Skeletal muscle satellite cell (primary cell): Measurements from ENCODE around the gene NTSR2.

ENCODE experiments used
- H3K27me3 ChIP-seq: 2 replicates; pipeline ENCODE4 v1.7.0; 2013; ENCODE audit warnings: low read length; ENCODE audit not compliant: control insufficient read depth, insufficient read depth
- H3K36me3 ChIP-seq: 2 replicates; pipeline ENCODE4 v1.7.0; 2013; ENCODE audit warnings: mild to moderate bottlenecking, control low read depth, low read length; ENCODE audit not compliant: insufficient read depth
- H3K4me1 ChIP-seq: 2 replicates; pipeline ENCODE4 v1.7.0; 2013; ENCODE audit warnings: low read length; ENCODE audit not compliant: control insufficient read depth, insufficient read depth
- H3K4me2 ChIP-seq: 2 replicates; pipeline ENCODE4 v1.7.0; 2013; ENCODE audit warnings: mild to moderate bottlenecking, low read length
- H3K4me3 ChIP-seq: 2 replicates; pipeline ENCODE4 v1.7.0; 2013; ENCODE audit warnings: low read length
- H3K9ac ChIP-seq: 2 replicates; pipeline ENCODE4 v1.7.0; 2013; ENCODE audit warnings: mild to moderate bottlenecking, low read depth, low read length, moderate library complexity
- H3K9me3 ChIP-seq: replicated peaks from 2 replicates; pipeline ENCODE4 v1.7.0; 2013; ENCODE audit warnings: mild to moderate bottlenecking, control low read depth, low read length

Gene NTSR2

DNA sequence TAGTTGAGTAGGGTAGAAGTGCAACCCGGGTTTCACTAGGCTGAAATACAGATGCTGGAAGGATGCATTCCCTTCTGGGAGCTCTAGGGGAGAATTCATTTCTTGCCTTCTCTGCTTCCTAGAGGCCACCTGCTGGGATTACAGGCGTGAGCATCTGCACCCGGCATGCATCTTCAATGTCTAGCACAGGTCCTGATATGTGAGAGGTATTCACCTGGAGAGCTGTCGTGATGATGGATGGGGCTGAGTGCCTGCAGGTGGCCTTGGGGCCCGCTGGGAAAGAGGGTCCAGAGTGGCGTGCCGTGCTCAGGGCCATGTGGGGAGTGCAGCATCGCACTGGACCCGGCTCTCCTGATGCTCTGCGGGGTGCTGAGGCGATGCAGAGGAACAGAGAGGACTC is 6.6 kb upstream of the NTSR2 start:
- Histone ChIP-seq H3K9me3 (no peaks in the 10 kb centered on the region), H3K4me2 (no peak overlapping the region), H3K27me3 (peaks cover 71% of the 10 kb centered on the region), H3K4me1 (peaks cover 9% of the 10 kb centered on the region), H3K9ac (no peak overlapping the region), H3K36me3 (no peaks in the 10 kb centered on the region), H3K4me3 (no peak overlapping the region)

DNA sequence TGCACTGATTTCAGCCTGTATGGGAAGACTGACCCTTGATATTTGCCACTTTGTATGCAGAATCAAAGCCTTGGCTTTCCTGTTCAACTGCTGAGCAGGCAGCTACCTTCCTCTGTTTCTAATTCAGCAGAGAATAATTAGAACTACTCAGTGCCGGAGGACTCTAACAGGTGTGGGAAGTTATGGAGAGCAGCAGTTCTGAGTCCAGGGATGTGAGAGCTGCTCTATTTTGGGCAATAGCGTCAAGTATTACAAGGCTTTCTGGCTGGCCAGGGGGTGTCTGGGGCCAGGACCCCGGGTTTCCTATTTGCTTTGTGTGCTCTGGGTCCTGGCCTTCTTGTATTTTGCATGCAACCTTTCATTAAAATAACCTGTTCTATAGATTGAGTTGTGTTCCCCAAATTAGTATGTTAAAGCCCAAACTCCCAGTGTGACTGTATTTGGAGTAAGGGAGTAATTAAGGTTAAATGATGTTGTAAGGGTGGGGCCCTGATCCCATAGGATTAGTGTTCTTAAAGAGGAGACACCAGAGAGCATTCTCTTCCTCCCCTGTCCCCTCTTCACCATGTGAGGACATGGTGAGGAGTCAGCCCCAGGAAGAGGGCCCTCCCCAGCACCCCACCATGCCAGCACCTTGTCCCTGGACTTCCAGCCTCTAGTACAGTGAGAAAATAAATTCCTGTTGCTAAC is 5.6 kb upstream of the NTSR2 start:
- Histone ChIP-seq H3K4me2 (no peak overlapping the region), H3K4me3 (no peak overlapping the region), H3K9ac (no peak overlapping the region), H3K36me3 (no peaks in the 10 kb centered on the region), H3K4me1 (peaks cover 6% of the 10 kb centered on the region), H3K27me3 (peaks cover 78% of the 10 kb centered on the region), H3K9me3 (no peaks in the 10 kb centered on the region)

GRCh38 chr2:11674983-11675382 is 5.0 kb upstream of the NTSR2 start:
- peaks cover 2% of the 10 kb centered on the region for H3K4me1 ChIP-seq
- no peaks in the 10 kb centered on the region for H3K9me3 ChIP-seq
- no peak overlapping the region for H3K4me3 ChIP-seq
- H3K36me3 ChIP-seq: no peaks in the 10 kb centered on the region
- peaks cover 81% of the 10 kb centered on the region for H3K27me3 ChIP-seq
- H3K4me2 ChIP-seq: no peak overlapping the region
- no peak overlapping the region for H3K9ac ChIP-seq

- Histone ChIP-seq H3K4me3 (no peak overlapping the region), H3K36me3 (no peaks in the 10 kb centered on the region), H3K4me2 (no peak overlapping the region), H3K4me1 (peaks cover 4% of the 10 kb centered on the region), H3K9me3 (no peaks in the 10 kb centered on the region), H3K27me3 (peaks cover 78% of the 10 kb centered on the region), H3K9ac (no peak overlapping the region)
Measured at GRCh38 chr2:11672407-11672806, 2.4 kb upstream of the NTSR2 start.

GRCh38 chr2:11667866-11668637 is 1.9 kb downstream of the NTSR2 start:
- Histone ChIP-seq H3K4me1 (peaks cover 4% of the 10 kb centered on the region), H3K4me3 (no peak overlapping the region), H3K36me3 (no peaks in the 10 kb centered on the region), H3K9me3 (no peaks in the 10 kb centered on the region), H3K9ac (no peak overlapping the region), H3K4me2 (no peak overlapping the region), H3K27me3 (peaks cover 48% of the 10 kb centered on the region)

DNA sequence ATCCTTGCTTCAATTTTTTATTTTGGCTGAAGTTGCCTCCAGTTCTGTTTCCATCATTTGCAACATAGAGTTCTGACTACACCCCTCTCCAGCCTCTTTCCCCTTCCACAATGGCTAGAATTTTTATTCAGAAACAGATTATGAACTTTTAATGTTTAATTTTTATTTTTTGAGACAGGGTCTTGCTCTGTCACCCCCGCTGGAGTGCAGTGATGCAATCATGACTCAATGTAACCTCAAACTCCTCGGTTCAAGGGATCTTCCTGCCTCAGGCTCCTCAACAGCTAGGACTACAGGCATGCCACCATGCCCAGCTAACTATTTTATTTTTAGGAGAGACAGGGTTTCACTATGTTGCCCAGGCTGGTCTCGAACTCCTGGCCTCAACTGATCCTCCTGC is 2.8 kb downstream of the NTSR2 start:
- H3K9me3 ChIP-seq: no peaks in the 10 kb centered on the region
- H3K36me3 ChIP-seq: no peaks in the 10 kb centered on the region
- no peak overlapping the region for H3K4me2 ChIP-seq
- H3K4me1 ChIP-seq: peaks cover 4% of the 10 kb centered on the region
- no peak overlapping the region for H3K9ac ChIP-seq
- peaks cover 40% of the 10 kb centered on the region for H3K27me3 ChIP-seq
- H3K4me3 ChIP-seq: no peak overlapping the region

DNA sequence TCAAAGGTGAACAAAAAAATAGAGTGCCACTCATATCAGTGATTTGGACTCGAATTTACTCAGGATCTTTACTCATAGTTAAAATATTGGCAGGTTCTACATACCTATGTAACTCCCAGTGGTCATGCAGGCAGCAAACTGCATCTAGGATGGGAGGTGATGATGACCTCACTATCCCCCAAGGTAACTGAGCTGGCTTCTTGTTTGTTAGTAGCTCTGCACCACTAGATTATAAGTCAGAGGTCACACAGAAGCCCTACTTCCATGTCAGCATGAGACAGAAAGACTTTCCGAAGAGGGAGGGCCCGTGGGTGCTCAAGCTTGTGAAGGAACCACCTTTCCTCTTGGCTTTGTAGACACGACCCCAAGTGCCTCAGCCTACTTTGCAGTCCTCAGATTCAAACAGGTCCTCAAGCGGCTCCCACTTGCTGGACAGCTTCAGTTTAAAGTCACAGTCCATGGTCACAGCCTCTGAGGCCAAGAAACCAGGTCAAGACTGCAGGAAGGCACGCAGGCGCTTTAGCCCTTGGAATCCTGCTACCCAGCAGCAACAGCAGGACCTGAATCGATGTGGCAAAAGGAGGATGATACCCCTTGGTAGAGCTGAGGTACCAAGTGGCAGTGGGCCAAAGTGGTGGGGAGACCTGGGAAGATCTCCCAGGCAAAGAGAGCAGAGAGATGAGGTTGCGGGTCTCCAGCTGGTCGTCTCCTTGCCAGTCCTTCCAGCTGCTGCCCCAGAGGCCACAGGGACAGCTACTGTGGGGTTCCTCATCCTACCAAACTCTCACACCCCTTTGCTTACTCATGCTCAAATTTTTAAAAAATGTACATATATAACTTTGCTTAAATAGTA is 4.3 kb downstream of the NTSR2 start:
- peaks cover 4% of the 10 kb centered on the region for H3K4me1 ChIP-seq

DNA sequence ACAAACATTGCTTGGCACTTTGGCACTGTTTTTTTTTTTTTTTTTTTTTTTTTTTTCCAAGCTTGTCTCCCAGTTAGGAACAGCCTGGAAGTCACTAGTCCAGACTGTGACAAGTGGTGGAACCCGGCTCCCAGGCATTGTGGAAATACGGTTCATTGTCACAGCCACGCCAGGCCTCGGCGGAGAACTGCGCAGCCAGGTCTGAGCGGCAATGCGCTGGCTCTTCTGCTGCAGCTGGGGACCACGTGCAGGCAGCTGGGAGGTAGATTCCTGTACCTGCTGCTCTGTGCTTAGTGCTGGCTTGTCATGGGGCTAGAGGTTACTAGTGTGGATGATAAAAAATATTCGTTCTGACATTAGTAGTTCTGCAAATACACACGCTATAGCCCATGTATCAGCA is 5.0 kb downstream of the NTSR2 start:
- Histone ChIP-seq H3K9me3 (no peaks in the 10 kb centered on the region), H3K4me1 (peaks cover 3% of the 10 kb centered on the region), H3K36me3 (no peaks in the 10 kb centered on the region), H3K4me3 (no peak overlapping the region), H3K9ac (no peak overlapping the region), H3K27me3 (peaks cover 39% of the 10 kb centered on the region), H3K4me2 (no peak overlapping the region)

More for the DNA sequence above, 4.3 kb downstream of the NTSR2 start:
- Histone ChIP-seq H3K36me3 (no peaks in the 10 kb centered on the region), H3K9me3 (no peaks in the 10 kb centered on the region), H3K4me2 (no peak overlapping the region), H3K4me3 (no peak overlapping the region), H3K27me3 (peaks cover 40% of the 10 kb centered on the region), H3K9ac (no peak overlapping the region)

DNA sequence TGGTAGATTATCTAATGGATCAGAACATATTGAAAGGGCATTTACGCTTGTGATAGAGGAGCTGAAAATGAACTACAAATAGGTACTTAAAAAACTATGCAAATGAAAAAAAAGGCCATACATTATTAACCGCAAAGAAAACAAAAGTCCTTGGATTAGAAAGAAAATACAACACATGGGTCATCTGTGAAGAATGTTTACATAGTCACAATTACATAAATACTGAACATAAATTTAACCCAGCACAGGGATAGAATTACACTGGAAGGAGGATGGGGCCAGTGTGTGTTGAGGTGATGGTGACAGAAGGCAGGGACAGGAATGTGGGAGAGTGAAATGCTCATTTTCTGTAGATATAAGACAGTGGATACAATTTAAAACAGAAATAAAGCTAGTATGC is 6.6 kb downstream of the NTSR2 start:
- H3K4me3 ChIP-seq: no peak overlapping the region
- H3K4me1 ChIP-seq: no peaks in the 10 kb centered on the region
- H3K4me2 ChIP-seq: no peak overlapping the region
- peaks cover 41% of the 10 kb centered on the region for H3K27me3 ChIP-seq
- H3K9me3 ChIP-seq: no peaks in the 10 kb centered on the region
- no peaks in the 10 kb centered on the region for H3K36me3 ChIP-seq
- H3K9ac ChIP-seq: no peak overlapping the region

GRCh38 chr2:11662882-11663281 is 7.1 kb downstream of the NTSR2 start:
- no peak overlapping the region for H3K4me3 ChIP-seq
- H3K4me1 ChIP-seq: no peaks in the 10 kb centered on the region
- H3K36me3 ChIP-seq: no peaks in the 10 kb centered on the region
- no peaks in the 10 kb centered on the region for H3K9me3 ChIP-seq
- no peak overlapping the region for H3K4me2 ChIP-seq
- H3K9ac ChIP-seq: no peak overlapping the region
- peaks cover 41% of the 10 kb centered on the region for H3K27me3 ChIP-seq

- H3K4me1 ChIP-seq: no peaks in the 10 kb centered on the region
- no peak overlapping the region for H3K4me3 ChIP-seq
- H3K9me3 ChIP-seq: no peaks in the 10 kb centered on the region
- H3K27me3 ChIP-seq: peaks cover 39% of the 10 kb centered on the region
- no peaks in the 10 kb centered on the region for H3K36me3 ChIP-seq
- no peak overlapping the region for H3K4me2 ChIP-seq
- no peak overlapping the region for H3K9ac ChIP-seq
Measured at GRCh38 chr2:11661891-11662435, 8.0 kb downstream of the NTSR2 start.
